Neuronal stem cell (in vitro differentiated cells): ENCODE results near the gene S1PR2. TPM values are rescaled to one million over a fixed set of nuclear protein-coding genes. Genes with fewer than 3 reads are reported as not detected.
A peak's percentile ranks its signal among the peaks of the same experiment; 100 is the strongest.

Experiments
- DNase-seq: peaks from one replicate; pipeline ENCODE4 v3.0.0-alpha.2; 2013; ENCODE audit warnings: low spot score
- H2AFZ ChIP-seq: one replicate; pipeline ENCODE4 v1.6.1; 2013; ENCODE audit warnings: mild to moderate bottlenecking, low read length, inconsistent platforms
- H2AK5ac ChIP-seq: 2 replicates; pipeline ENCODE4 v1.6.1; 2013; ENCODE audit warnings: low read depth, mild to moderate bottlenecking, inconsistent platforms, low read length, moderate library complexity, mixed read lengths
- H2BK120ac ChIP-seq: 2 replicates; pipeline ENCODE4 v1.6.1; 2013; ENCODE audit warnings: low read depth, mild to moderate bottlenecking, inconsistent platforms, low read length, moderate library complexity, mixed read lengths
- H2BK12ac ChIP-seq: one replicate; pipeline ENCODE4 v1.6.1; 2013; ENCODE audit warnings: low read length, inconsistent platforms
- H2BK15ac ChIP-seq: 2 replicates; pipeline ENCODE4 v1.6.1; 2013; ENCODE audit warnings: mild to moderate bottlenecking, low read length, inconsistent platforms, mixed read lengths
- H2BK5ac ChIP-seq: one replicate; pipeline ENCODE4 v1.6.1; 2013; ENCODE audit warnings: inconsistent platforms, mild to moderate bottlenecking, low read length, moderate library complexity
- H3K14ac ChIP-seq: one replicate; pipeline ENCODE4 v1.6.1; 2013; ENCODE audit warnings: low read length, inconsistent platforms
- H3K18ac ChIP-seq: 2 replicates; pipeline ENCODE4 v1.6.1; 2013; ENCODE audit warnings: low read length, inconsistent platforms
- H3K23ac ChIP-seq: 2 replicates; pipeline ENCODE4 v1.6.1; 2013; ENCODE audit warnings: low read depth, mild to moderate bottlenecking, mixed read lengths, low read length, inconsistent platforms; ENCODE audit not compliant: poor library complexity
- H3K27ac ChIP-seq: replicated peaks from 3 replicates; pipeline ENCODE4 v1.5.1; 2013; ENCODE audit warnings: low read length, inconsistent platforms
- H3K27me3 ChIP-seq, 3 experiments: 2 replicates each; pipeline ENCODE4 v1.6.1; 2013; ENCODE audit warnings: low read length in 3 of 3, mild to moderate bottlenecking in 2 of 3, inconsistent platforms in 1 of 3, low read depth in 1 of 3, mixed read lengths in 1 of 3, moderate library complexity in 1 of 3; ENCODE audit not compliant: control insufficient read depth in 3 of 3, insufficient read depth in 3 of 3
- H3K36me3 ChIP-seq, 2 donors: replicated peaks in 1 of 2; 2 replicates each; pipeline ENCODE4 v1.6.1; 2013; ENCODE audit warnings: low read length in 2 of 2; ENCODE audit not compliant: control insufficient read depth in 2 of 2, insufficient read depth in 2 of 2
- H3K4ac ChIP-seq: 2 replicates; pipeline ENCODE4 v1.6.1; 2013; ENCODE audit warnings: inconsistent platforms, mild to moderate bottlenecking, low read length, moderate library complexity
- H3K4me1 ChIP-seq, 2 donors: 1 replicate in 1 of 2; 2 replicates in 1 of 2; pipeline ENCODE4 v1.6.1; 2013; ENCODE audit warnings: low read length in 2 of 2, low read depth in 1 of 2; ENCODE audit not compliant: control insufficient read depth in 2 of 2, insufficient read depth in 1 of 2
- H3K4me2 ChIP-seq: one replicate; pipeline ENCODE4 v1.6.1; 2013; ENCODE audit warnings: mild to moderate bottlenecking, low read length, inconsistent platforms; ENCODE audit not compliant: insufficient read depth, poor library complexity, severe bottlenecking
- H3K4me3 ChIP-seq, 2 donors: 2 replicates each; pipeline ENCODE4 v1.5.1; 2013; ENCODE audit warnings: low read length in 2 of 2, mild to moderate bottlenecking in 2 of 2, inconsistent platforms in 1 of 2, moderate library complexity in 1 of 2
- H3K79me1 ChIP-seq: one replicate; pipeline ENCODE4 v1.6.1; 2013; ENCODE audit warnings: low read depth, mild to moderate bottlenecking, inconsistent platforms, low read length, moderate library complexity
- H3K9ac ChIP-seq: one replicate; pipeline ENCODE4 v1.6.1; 2013; ENCODE audit warnings: mild to moderate bottlenecking, low read depth, low read length, inconsistent platforms; ENCODE audit not compliant: poor library complexity
- H3K9me3 ChIP-seq, 2 donors: replicated peaks in 1 of 2; 2 replicates each; pipeline versions ENCODE3 to v1.6.1; 2013; ENCODE audit warnings: low read length in 2 of 2, mild to moderate bottlenecking in 2 of 2, inconsistent platforms in 1 of 2, low read depth in 1 of 2, mixed read lengths in 1 of 2, moderate library complexity in 1 of 2; ENCODE audit not compliant: control insufficient read depth in 2 of 2, insufficient read depth in 1 of 2
- H4K8ac ChIP-seq: one replicate; pipeline ENCODE4 v1.6.1; 2013; ENCODE audit warnings: low read depth, mild to moderate bottlenecking, inconsistent platforms, low read length, moderate library complexity
- H4K91ac ChIP-seq: one replicate; pipeline ENCODE4 v1.6.1; 2013; ENCODE audit warnings: low read length, low read depth, mild to moderate bottlenecking, inconsistent platforms; ENCODE audit not compliant: poor library complexity
- WGBS, 2 donors: extraction: QIAGEN DNeasy Blood & Tissue Kit; methylation state at CpG; one replicate each; pipeline ENCODE4 v1.1.7; 2013; ENCODE audit warnings: missing lambda C conversion rate in 2 of 2, mixed read lengths in 1 of 2; ENCODE audit not compliant: insufficient read length in 2 of 2, insufficient replicate concordance in 1 of 2; ENCODE audit errors: extremely low coverage in 2 of 2; 5-methylcytosine and 5-hydroxymethylcytosine counted together
- polyA plus RNA-seq, 2 experiments: library from polyadenylated mRNA; stranded (reverse); fragments of 200-250 nt; gene quantifications; one replicate each; pipeline ENCODE4 v1.2.3, GENCODE V29; 2013

S1PR2 gene, protein sequence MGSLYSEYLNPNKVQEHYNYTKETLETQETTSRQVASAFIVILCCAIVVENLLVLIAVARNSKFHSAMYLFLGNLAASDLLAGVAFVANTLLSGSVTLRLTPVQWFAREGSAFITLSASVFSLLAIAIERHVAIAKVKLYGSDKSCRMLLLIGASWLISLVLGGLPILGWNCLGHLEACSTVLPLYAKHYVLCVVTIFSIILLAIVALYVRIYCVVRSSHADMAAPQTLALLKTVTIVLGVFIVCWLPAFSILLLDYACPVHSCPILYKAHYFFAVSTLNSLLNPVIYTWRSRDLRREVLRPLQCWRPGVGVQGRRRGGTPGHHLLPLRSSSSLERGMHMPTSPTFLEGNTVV
- 14.4 TPM for polyA plus RNA-seq (2013, experiment 1 of 2)
- 15.0 TPM for polyA plus RNA-seq (2013, experiment 2 of 2)

- H2AFZ ChIP-seq, result peak within 1 kb of the TSS; percentile 98
- H4K8ac ChIP-seq, result no peak within 1 kb of the TSS
- peak within 1 kb of the TSS; percentile 96 for H2BK5ac ChIP-seq
- peak within 1 kb of the TSS; percentile 5 for H3K14ac ChIP-seq
- H3K27ac ChIP-seq, result peak within 1 kb of the TSS; percentile 84
- peaks cover 14% of the 10 kb centered on the region for H3K79me1 ChIP-seq
- peak within 1 kb of the TSS; percentile 92 for H3K4me3 ChIP-seq
- DNase-seq, result peak; percentile 73
- peak within 1 kb of the TSS; percentile 100 for H3K18ac ChIP-seq
- no CpG with 5 or more reads among the region's 73 CpGs for WGBS, 2 donors
- H2AK5ac ChIP-seq, result peak within 1 kb of the TSS; percentile 100
- H3K27me3 ChIP-seq, result no peaks in the 10 kb centered on the region
- H3K4ac ChIP-seq, result peak within 1 kb of the TSS; percentile 97
- H2BK12ac ChIP-seq, result peak within 1 kb of the TSS; percentile 34
- H3K4me2 ChIP-seq, result peak within 1 kb of the TSS; percentile 91
- peak within 1 kb of the TSS; percentile 93 for H3K9ac ChIP-seq
- H2BK15ac ChIP-seq, result peak within 1 kb of the TSS; percentile 89
- H3K9me3 ChIP-seq, result no peaks in the 10 kb centered on the region
- H3K4me1 ChIP-seq, result peaks cover 13 to 20% of the 10 kb centered on the region in 2 donors
- peak within 1 kb of the TSS; percentile 95 for H4K91ac ChIP-seq
- no peak within 1 kb of the TSS for H2BK120ac ChIP-seq
- peak within 1 kb of the TSS; percentile 95 for H3K23ac ChIP-seq
- peaks cover 0 to 4% of the 10 kb centered on the region in 2 donors for H3K36me3 ChIP-seq
Observed at GRCh38 chr19:10230861-10231611, at the start of gene S1PR2. S1PR2 (minus strand) TSS chr19:10231331; CDS start chr19:10224905, 6,426 bp downstream.

DNA sequence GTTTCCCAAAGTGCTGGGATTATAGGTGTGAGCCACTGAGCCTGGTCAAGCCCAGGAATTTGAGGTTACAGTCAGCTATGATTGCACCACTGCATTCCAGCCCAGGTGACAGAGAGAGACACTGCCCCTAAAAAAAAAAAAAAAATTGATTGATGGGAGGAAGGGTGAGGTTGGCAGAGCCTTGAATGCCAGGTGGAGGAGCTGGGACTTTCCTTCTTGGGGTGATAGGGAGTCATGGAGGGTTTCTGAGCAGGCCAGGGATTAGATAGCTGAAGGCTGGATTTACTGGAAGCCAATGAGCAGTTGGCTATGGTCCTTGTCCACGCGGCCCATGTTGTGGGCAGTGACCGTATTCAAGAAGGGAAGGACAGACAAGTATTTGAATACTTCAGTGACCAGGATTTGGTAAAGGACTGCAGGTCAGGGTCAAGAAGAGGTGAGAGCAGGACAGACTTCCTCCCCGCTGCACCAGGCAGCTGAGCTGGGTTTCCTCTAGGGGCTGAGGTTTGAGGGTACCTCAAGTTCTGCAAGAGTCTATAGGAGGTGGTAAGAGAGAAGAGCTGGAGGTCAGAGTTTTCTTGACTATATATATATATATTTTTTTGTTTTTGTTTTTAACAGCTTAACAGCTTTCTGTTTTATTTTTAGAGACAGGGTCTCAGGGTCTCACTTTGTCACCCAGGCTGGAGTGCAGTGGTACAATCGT, 48.8 kb upstream of the S1PR2 start:
- Histone ChIP-seq H2BK5ac (no peak overlapping the region), H3K36me3 (peaks cover 0 to 66% of the 10 kb centered on the region in 2 donors), H3K18ac (no peak overlapping the region), H3K9ac (no peak overlapping the region), H2AFZ (no peak overlapping the region), H3K4ac (no peak overlapping the region), H3K9me3 (no peaks in the 10 kb centered on the region), H2AK5ac (no peak overlapping the region), H4K8ac (no peak overlapping the region), H3K27me3 (peaks cover 0 to 1% (median 0%) of the 10 kb centered on the region in 3 experiments), H3K27ac (no peak overlapping the region), H2BK120ac (no peak overlapping the region), H4K91ac (no peak overlapping the region), H3K79me1 (no peaks in the 10 kb centered on the region), H3K23ac (no peak overlapping the region), H3K4me2 (no peak overlapping the region), H2BK15ac (no peak overlapping the region), H3K4me1 (no peaks in the 10 kb centered on the region), H3K14ac (no peak overlapping the region), H2BK12ac (no peak overlapping the region), H3K4me3 (no peak overlapping the region)
- no peak for DNase-seq
- WGBS, 2 donors, result no CpG with 5 or more reads among the region's 5 CpGs

DNA sequence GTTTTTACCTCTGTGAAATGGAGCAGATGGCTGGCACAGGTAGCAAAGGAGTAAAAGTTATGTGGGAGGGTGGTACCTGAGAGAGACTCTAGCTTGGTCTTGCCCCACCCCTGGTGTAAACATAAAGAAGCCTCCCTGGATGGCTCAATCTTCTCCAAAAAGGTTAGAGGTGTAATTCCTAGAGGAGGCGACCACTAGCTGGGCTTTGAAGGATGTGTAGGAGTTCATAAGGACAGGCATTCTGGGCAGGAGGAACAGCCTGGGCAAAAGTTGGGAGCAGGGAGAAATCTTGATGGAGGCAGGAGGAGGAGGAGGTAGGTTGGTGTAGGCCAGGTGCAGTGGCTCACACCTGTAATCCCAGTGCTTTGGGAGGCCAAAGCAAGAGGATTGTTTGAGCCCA, 47.8 kb upstream of the S1PR2 start:
- no peak overlapping the region for H2BK120ac ChIP-seq
- H3K18ac ChIP-seq, result no peak overlapping the region
- no peak overlapping the region for H2BK5ac ChIP-seq
- peaks cover 0 to 4% (median 0%) of the 10 kb centered on the region in 3 experiments for H3K27me3 ChIP-seq
- peaks cover 0 to 61% of the 10 kb centered on the region in 2 donors for H3K36me3 ChIP-seq
- WGBS, 2 donors, result no CpG with 5 or more reads among the region's 1 CpG
- no peak overlapping the region for H2AK5ac ChIP-seq
- H4K8ac ChIP-seq, result no peak overlapping the region
- H4K91ac ChIP-seq, result no peak overlapping the region
- H3K14ac ChIP-seq, result no peak overlapping the region
- no peak overlapping the region for H2AFZ ChIP-seq
- no peak overlapping the region for H2BK15ac ChIP-seq
- H3K4me2 ChIP-seq, result no peak overlapping the region
- H3K4me1 ChIP-seq, result no peaks in the 10 kb centered on the region
- DNase-seq, result no peak
- H3K4me3 ChIP-seq, result no peak overlapping the region
- H3K9me3 ChIP-seq, result no peaks in the 10 kb centered on the region
- H3K9ac ChIP-seq, result no peak overlapping the region
- H3K27ac ChIP-seq, result no peak overlapping the region
- H3K23ac ChIP-seq, result no peak overlapping the region
- no peaks in the 10 kb centered on the region for H3K79me1 ChIP-seq
- H2BK12ac ChIP-seq, result no peak overlapping the region
- H3K4ac ChIP-seq, result no peak overlapping the region
